SK-N-SH (cell line): ENCODE data around the gene FZR1. TPM values are rescaled to one million over a fixed set of nuclear protein-coding genes. Genes with fewer than 3 reads are reported as not detected.

Source experiments
- CTCF ChIA-PET: fragments of 300-600, 350-600 bp; formaldehyde crosslinking; extraction: SDS; loops from one replicate; lab custom pipeline; 2021; lab: Yijun Ruan, JAX
- POLR2A ChIA-PET: fragments of 350-600 bp; sonication (Branson Sonifier 250); formaldehyde crosslinking; extraction: SDS; loops from one replicate; lab custom pipeline; 2020; ENCODE audit warnings: antibody characterized with exemption, inconsistent platforms; lab: Yijun Ruan, JAX
- DNase-seq: peaks from one replicate; pipeline ENCODE4 v3.0.0; 2012
- H2AFZ ChIP-seq: fragments of 200-600 bp; sonication (generic); 2 replicates; pipeline ENCODE4 v1.8.1; 2016; ENCODE audit warnings: antibody characterized with exemption, mild to moderate bottlenecking, low read depth
- H3F3A ChIP-seq: fragments of 200-600 bp; sonication (generic); replicated peaks from 2 replicates; pipeline ENCODE3; 2016; ENCODE audit warnings: antibody characterized with exemption, mild to moderate bottlenecking; ENCODE audit not compliant: insufficient read depth
- H3K27ac ChIP-seq, 2 experiments: fragments of 200-500 bp in 1 of 2; fragments of 200-600 bp in 1 of 2; sonication (Bioruptor generic) in 1 of 2; sonication (generic), shearing (Covaris generic) in 1 of 2; 2 replicates each; pipeline versions ENCODE4 v1.5.1 to v1.6.1; 2014 to 2016; ENCODE audit warnings: low read depth in 2 of 2, inconsistent platforms in 1 of 2, low read length in 1 of 2, mild to moderate bottlenecking in 1 of 2, mixed read lengths in 1 of 2
- H3K27me3 ChIP-seq: fragments of 200-600 bp; sonication (generic), shearing (Covaris generic); 2 replicates; pipeline ENCODE4 v1.6.1; 2016; ENCODE audit warnings: mixed run types; ENCODE audit not compliant: insufficient read depth
- H3K36me3 ChIP-seq, 2 experiments: fragments of 200-500 bp in 1 of 2; fragments of 200-600 bp in 1 of 2; sonication (Bioruptor generic) in 1 of 2; sonication (generic) in 1 of 2; replicated peaks in 1 of 2; 2 replicates each; pipeline versions ENCODE3 to v1.5.1; 2014 to 2016; ENCODE audit warnings: low read length in 1 of 2, mild to moderate bottlenecking in 1 of 2; ENCODE audit not compliant: insufficient read depth in 2 of 2, control insufficient read depth in 1 of 2
- H3K4me1 ChIP-seq, 2 experiments: fragments of 200-500 bp in 1 of 2; fragments of 200-600 bp in 1 of 2; sonication (Bioruptor generic) in 1 of 2; sonication (generic), shearing (Covaris generic) in 1 of 2; 2 replicates each; pipeline versions ENCODE4 v1.5.1 to v1.6.1; 2014 to 2016; ENCODE audit warnings: low read depth in 1 of 2, low read length in 1 of 2, mixed run types in 1 of 2; ENCODE audit not compliant: insufficient read depth in 2 of 2, control insufficient read depth in 1 of 2
- H3K4me2 ChIP-seq: fragments of 200-600 bp; sonication (generic), shearing (Covaris generic); 2 replicates; pipeline ENCODE4 v1.6.1; 2017; ENCODE audit warnings: mixed run types
- H3K4me3 ChIP-seq, 2 experiments: fragments of 200-500 bp in 1 of 2; fragments of 200-600 bp in 1 of 2; sonication (Bioruptor generic) in 1 of 2; sonication (generic), shearing (Covaris generic) in 1 of 2; 2 replicates each; pipeline versions ENCODE4 v1.5.1 to v1.8.1; 2014 to 2016; ENCODE audit warnings: low read depth in 2 of 2, inconsistent platforms in 1 of 2, low read length in 1 of 2, mild to moderate bottlenecking in 1 of 2, mixed read lengths in 1 of 2, moderate library complexity in 1 of 2
- H3K79me2 ChIP-seq: fragments of 200-600 bp; sonication (generic); 2 replicates; pipeline ENCODE4 v1.8.1; 2017; ENCODE audit warnings: mild to moderate bottlenecking; ENCODE audit not compliant: insufficient read depth
- H3K9ac ChIP-seq: fragments of 200-600 bp; sonication (generic); 2 replicates; pipeline ENCODE4 v1.6.1; 2017; ENCODE audit warnings: mixed run types
- H3K9me2 ChIP-seq: fragments of 200-600 bp; sonication (generic); 2 replicates; pipeline ENCODE4 v1.6.1; 2017; ENCODE audit warnings: mixed run types
- H3K9me3 ChIP-seq: fragments of 200-600 bp; sonication (generic); 2 replicates; pipeline ENCODE4 v1.6.1; 2017; ENCODE audit warnings: mixed run types, mild to moderate bottlenecking, moderate library complexity
- H4K20me1 ChIP-seq: fragments of 200-600 bp; sonication (generic); 2 replicates; pipeline ENCODE4 v1.6.1; 2017; ENCODE audit warnings: mild to moderate bottlenecking, mixed run types; ENCODE audit not compliant: insufficient read depth
- FOSL2 ChIP-seq: IDR thresholded peaks from 2 replicates; pipeline ENCODE4 v1.4.0; 2012; ENCODE audit warnings: low read depth, mild to moderate bottlenecking, moderate library complexity, borderline replicate concordance
- GATA2 ChIP-seq: sonication (generic); formaldehyde crosslinking; IDR thresholded peaks from 2 replicates; pipeline ENCODE4 v1.5.0; 2020; ENCODE audit warnings: mild to moderate bottlenecking, missing genetic modification reagents
- JUND ChIP-seq: IDR thresholded peaks from 2 replicates; pipeline ENCODE4 v1.4.0; 2012
- MXI1 ChIP-seq: IDR thresholded peaks from 2 replicates; pipeline ENCODE4 v1.6.1; 2012; ENCODE audit warnings: mild to moderate bottlenecking, low read depth, low read length, improper control_type of control experiment
- POLR2AphosphoS5 ChIP-seq: IDR thresholded peaks from 2 replicates; pipeline ENCODE4 v1.6.1; 2012; ENCODE audit warnings: low read depth, low read length
- RAD21 ChIP-seq: IDR thresholded peaks from 2 replicates; pipeline ENCODE4 v1.6.1; 2012; ENCODE audit warnings: mild to moderate bottlenecking, low read length
- RFX5 ChIP-seq: IDR thresholded peaks from 2 replicates; pipeline ENCODE4 v1.6.1; 2012; ENCODE audit warnings: mild to moderate bottlenecking, improper control_type of control experiment, low read length
- SIN3A ChIP-seq: IDR thresholded peaks from 2 replicates; pipeline ENCODE4 v1.6.1; 2012; ENCODE audit warnings: low read depth, mild to moderate bottlenecking, low read length, moderate library complexity, borderline replicate concordance
- TAF1 ChIP-seq: IDR thresholded peaks from 2 replicates; pipeline ENCODE4 v1.6.1; 2012; ENCODE audit warnings: low read depth, mild to moderate bottlenecking, low read length, moderate library complexity, borderline replicate concordance
- WGBS: methylation state at CpG from one replicate; pipeline ENCODE4 v1.1.6; 2017; ENCODE audit warnings: low lambda C conversion rate; 5-methylcytosine and 5-hydroxymethylcytosine counted together
- polyA plus RNA-seq, 3 experiments: library from polyadenylated mRNA; depleted of rRNA; stranded (reverse); fragments of >200 nt; gene quantifications; 2 replicates each; pipeline ENCODE4 v1.2.3, GENCODE V29; 2012

The FZR1 gene
- polyA plus RNA-seq, 1 of the 3 experiments (the other 2 are of a cell fraction) = 36.3 TPM

DNA sequence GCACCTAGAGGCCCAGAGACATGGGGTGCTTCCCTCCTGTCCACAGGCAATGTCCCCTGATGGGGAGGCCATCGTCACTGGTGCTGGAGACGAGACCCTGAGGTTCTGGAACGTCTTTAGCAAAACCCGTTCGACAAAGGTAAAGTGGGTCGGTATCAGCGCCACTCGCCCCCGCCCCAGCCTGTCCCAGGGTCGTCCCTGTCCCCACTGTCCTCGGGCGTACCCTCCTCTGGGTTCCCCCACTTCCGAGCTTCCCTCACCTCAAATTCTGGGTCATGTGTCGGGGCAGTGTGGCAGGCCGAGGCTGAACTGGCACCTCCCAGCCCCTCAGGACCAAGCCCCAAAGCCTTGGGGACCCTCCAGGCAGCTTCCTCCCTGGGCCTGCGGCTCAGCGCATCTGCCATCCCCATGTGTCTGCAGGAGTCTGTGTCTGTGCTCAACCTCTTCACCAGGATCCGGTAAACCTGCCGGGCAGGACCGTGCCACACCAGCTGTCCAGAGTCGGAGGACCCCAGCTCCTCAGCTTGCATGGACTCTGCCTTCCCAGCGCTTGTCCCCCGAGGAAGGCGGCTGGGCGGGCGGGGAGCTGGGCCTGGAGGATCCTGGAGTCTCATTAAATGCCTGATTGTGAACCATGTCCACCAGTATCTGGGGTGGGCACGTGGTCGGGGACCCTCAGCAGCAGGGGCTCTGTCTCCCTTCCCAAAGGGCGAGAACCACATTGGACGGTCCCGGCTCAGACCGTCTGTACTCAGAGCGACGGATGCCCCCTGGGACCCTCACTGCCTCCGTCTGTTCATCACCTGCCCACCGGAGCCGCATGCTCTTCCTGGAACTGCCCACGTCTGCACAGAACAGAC, 28.5 kb downstream of the FZR1 start:
- TF ChIP-seq TAF1 (no peak), POLR2AphosphoS5 (no peak), JUND (no peak), SIN3A (no peak), GATA2 (no peak)
- CTCF ChIA-PET = interaction anchor here (0.9 kb wide), 1 partner anchor 11 kb away, joined by 4 read pairs; no protein-coding TSS in a partner anchor
- no peak for DNase-seq
- Histone ChIP-seq H3K4me3 (no peak overlapping the region), H3K9me2 (no peaks in the 10 kb centered on the region), H3K27me3 (no peaks in the 10 kb centered on the region), H3K9me3 (no peaks in the 10 kb centered on the region), H3K36me3 (peaks cover 0 to 49% of the 10 kb centered on the region in 2 experiments), H3K27ac (no peak overlapping the region), H3K9ac (no peak overlapping the region), H3K4me2 (no peak overlapping the region), H3K79me2 (no peaks in the 10 kb centered on the region), H2AFZ (no peak overlapping the region), H3F3A (peaks cover 9% of the 10 kb centered on the region), H4K20me1 (peaks cover 9% of the 10 kb centered on the region), H3K4me1 (no peaks in the 10 kb centered on the region; a peak in 1 of 4 replicates)
- POLR2A ChIA-PET = no interaction called here
- 94% methylated on average over 12 of the region's 38 CpGs for WGBS

DNA sequence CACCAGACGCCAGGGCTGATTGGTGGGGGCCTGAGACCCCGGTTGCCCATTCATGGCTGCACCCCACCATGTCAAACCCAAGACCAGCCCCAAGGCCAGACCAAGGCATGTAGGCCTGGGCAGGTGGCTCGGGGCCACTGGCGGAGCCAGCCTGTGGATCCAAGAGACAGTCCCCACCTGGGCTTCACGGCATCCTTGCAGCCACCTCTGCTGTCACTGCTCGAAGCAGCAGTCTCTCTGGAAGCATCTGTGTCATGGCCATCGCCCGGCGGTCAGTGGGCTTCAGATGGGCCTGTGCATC, 29.1 kb downstream of the FZR1 start:
- H4K20me1 ChIP-seq = peaks cover 9% of the 10 kb centered on the region
- TF ChIP-seq RFX5 (no peak), RAD21 (no peak)
- H3K4me3 ChIP-seq = no peak overlapping the region
- no peak for DNase-seq
- no peaks in the 10 kb centered on the region; a peak in 1 of 4 replicates for H3K4me1 ChIP-seq
- peaks cover 9% of the 10 kb centered on the region for H3F3A ChIP-seq
- no peaks in the 10 kb centered on the region for H3K9me3 ChIP-seq
- CTCF ChIA-PET = interaction anchor here (2.4 kb wide), 1 partner anchor 11 kb away, joined by 16 read pairs; no protein-coding TSS in a partner anchor
- no peak overlapping the region for H3K4me2 ChIP-seq
- H3K27ac ChIP-seq = no peak overlapping the region
- H3K27me3 ChIP-seq = no peaks in the 10 kb centered on the region
- no peaks in the 10 kb centered on the region for H3K79me2 ChIP-seq
- no peaks in the 10 kb centered on the region for H3K9me2 ChIP-seq
- 100% methylated on average over 2 of the region's 9 CpGs for WGBS
- H2AFZ ChIP-seq = no peak overlapping the region
- H3K9ac ChIP-seq = no peak overlapping the region
- POLR2A ChIA-PET = no interaction called here
- peaks cover 0 to 49% of the 10 kb centered on the region in 2 experiments for H3K36me3 ChIP-seq

DNA sequence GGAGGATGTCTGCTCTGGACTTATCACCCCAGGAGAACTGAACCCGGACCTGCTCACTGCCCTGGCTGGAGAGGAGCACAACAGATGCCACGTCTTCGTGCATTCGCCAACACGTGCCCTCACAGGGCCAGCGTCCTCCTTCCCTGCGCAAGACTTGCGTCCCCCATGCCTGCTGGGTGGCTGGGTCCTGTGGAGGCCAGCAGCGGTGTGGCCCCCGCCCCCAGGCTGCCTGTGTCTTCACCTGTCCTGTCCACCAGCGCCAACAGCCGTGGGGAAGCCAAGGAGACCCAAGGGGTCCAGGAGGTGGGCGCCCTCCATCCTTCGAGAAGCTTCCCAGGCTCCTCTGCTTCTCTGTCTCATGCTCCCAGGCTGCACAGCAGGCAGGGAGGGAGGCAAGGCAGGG, 29.5 kb downstream of the FZR1 start:
- no peaks in the 10 kb centered on the region for H3K27me3 ChIP-seq
- H3K36me3 ChIP-seq = peaks cover 0 to 49% of the 10 kb centered on the region in 2 experiments
- no peaks in the 10 kb centered on the region for H3K79me2 ChIP-seq
- H3F3A ChIP-seq = peaks cover 9% of the 10 kb centered on the region
- CTCF ChIA-PET = interaction anchor here (2.4 kb wide), 1 partner anchor 10 kb away, joined by 16 read pairs; no protein-coding TSS in a partner anchor
- no peak overlapping the region for H3K4me3 ChIP-seq
- whole genome bisulfite sequencing = 95% methylated on average over 4 of the region's 14 CpGs
- TF ChIP-seq MXI1 (no peak), FOSL2 (no peak)
- H3K9me2 ChIP-seq = no peaks in the 10 kb centered on the region
- H3K4me1 ChIP-seq = no peaks in the 10 kb centered on the region; a peak in 1 of 4 replicates
- POLR2A ChIA-PET = no interaction called here
- H2AFZ ChIP-seq = no peak overlapping the region
- H3K9ac ChIP-seq = no peak overlapping the region
- H3K9me3 ChIP-seq = no peaks in the 10 kb centered on the region
- no peak overlapping the region for H3K27ac ChIP-seq
- no peak overlapping the region for H3K4me2 ChIP-seq
- no peak for DNase-seq
- H4K20me1 ChIP-seq = peaks cover 9% of the 10 kb centered on the region
